Erythroblast (primary cell): Measurements from ENCODE around the gene PDE4D.
A peak's percentile ranks its signal among the peaks of the same experiment; 100 is the strongest.

Experiments
- DNase-seq, 2 experiments: peaks; one replicate each; lab custom pipeline; 2025; lab: John Stamatoyannopoulos, UW
- GATA1 ChIP-seq: IDR thresholded peaks from 2 replicates; pipeline ENCODE4 v1.6.1; 2011; ENCODE audit warnings: low read depth, mild to moderate bottlenecking, control low read depth, low read length, moderate library complexity
- POLR2A ChIP-seq: IDR thresholded peaks from 2 replicates; pipeline ENCODE4 v1.6.1; 2011; ENCODE audit warnings: mild to moderate bottlenecking, low read length

Gene PDE4D

GRCh38 chr5:59721741-59722140, 171.8 kb downstream of the PDE4D start:
- TF ChIP-seq POLR2A (no peak), GATA1 (no peak)

GRCh38 chr5:59720063-59720462, 173.5 kb downstream of the PDE4D start:
- DNase-seq = no peak
- TF ChIP-seq POLR2A (no peak), GATA1 (no peak)

More at GRCh38 chr5:59721741-59722140, 171.8 kb downstream of the PDE4D start:
- no peak for DNase-seq

GRCh38 chr5:59716966-59717500, 176.5 kb downstream of the PDE4D start:
- no peak for DNase-seq
- TF ChIP-seq POLR2A = no peak

GRCh38 chr5:59716029-59716428, 177.5 kb downstream of the PDE4D start:
- DNase-seq = no peak
- TF ChIP-seq POLR2A (no peak), GATA1 (no peak)

- no peak for TF ChIP-seq GATA1
- no peak for TF ChIP-seq POLR2A
- no peak for DNase-seq
Observed at GRCh38 chr5:59715228-59715627, 178.3 kb downstream of the PDE4D start.

GRCh38 chr5:59713498-59713844, 180.1 kb downstream of the PDE4D start:
- no peak for DNase-seq
- no peak for TF ChIP-seq GATA1
- no peak for TF ChIP-seq POLR2A

- DNase-seq = peak; percentile 28 to 37
Observed at GRCh38 chr5:59712836-59713497, 180.6 kb downstream of the PDE4D start.

GRCh38 chr5:59711310-59711709, 182.2 kb downstream of the PDE4D start:
- DNase-seq = no peak

More at GRCh38 chr5:59712836-59713497, 180.6 kb downstream of the PDE4D start:
- TF ChIP-seq POLR2A (no peak), GATA1 (no peak)

GRCh38 chr5:59709846-59710245, 183.7 kb downstream of the PDE4D start:
- no peak for DNase-seq
- no peak for TF ChIP-seq GATA1
- no peak for TF ChIP-seq POLR2A

More at GRCh38 chr5:59711310-59711709, 182.2 kb downstream of the PDE4D start:
- no peak for TF ChIP-seq POLR2A
- TF ChIP-seq GATA1 = no peak

GRCh38 chr5:59709346-59709821, 184.1 kb downstream of the PDE4D start:
- DNase-seq = no peak
- TF ChIP-seq GATA1 (no peak), POLR2A (no peak)

GRCh38 chr5:59704936-59705335, 188.6 kb downstream of the PDE4D start:
- TF ChIP-seq POLR2A (no peak), GATA1 (no peak)
- DNase-seq = no peak

GRCh38 chr5:59703789-59704188, 189.7 kb downstream of the PDE4D start:
- TF ChIP-seq POLR2A (no peak), GATA1 (no peak)
- no peak for DNase-seq

GRCh38 chr5:59698207-59699178, 195.0 kb downstream of the PDE4D start:
- DNase-seq = no peak
- TF ChIP-seq POLR2A = no peak
- no peak for TF ChIP-seq GATA1

GRCh38 chr5:59694411-59694810, 199.1 kb downstream of the PDE4D start:
- TF ChIP-seq GATA1 = no peak
- no peak for DNase-seq
